HG02610 (cell line): ENCODE results near the gene PYGM.

Experiments
- ATAC-seq: cut with Tn5 transposase; IDR thresholded peaks from one replicate; pipeline ENCODE4 v1.9.1; 2021; ENCODE audit warnings: mild to moderate bottlenecking, moderate library complexity; ENCODE audit not compliant: unreplicated experiment

PYGM gene

GRCh38 chr11:64769283-64769682 lies 9.5 kb upstream of the PYGM start:
- no peak for ATAC-seq

GRCh38 chr11:64768300-64768694 lies 8.5 kb upstream of the PYGM start:
- ATAC-seq: no peak

GRCh38 chr11:64767344-64768299 lies 7.8 kb upstream of the PYGM start:
- no peak for ATAC-seq

DNA sequence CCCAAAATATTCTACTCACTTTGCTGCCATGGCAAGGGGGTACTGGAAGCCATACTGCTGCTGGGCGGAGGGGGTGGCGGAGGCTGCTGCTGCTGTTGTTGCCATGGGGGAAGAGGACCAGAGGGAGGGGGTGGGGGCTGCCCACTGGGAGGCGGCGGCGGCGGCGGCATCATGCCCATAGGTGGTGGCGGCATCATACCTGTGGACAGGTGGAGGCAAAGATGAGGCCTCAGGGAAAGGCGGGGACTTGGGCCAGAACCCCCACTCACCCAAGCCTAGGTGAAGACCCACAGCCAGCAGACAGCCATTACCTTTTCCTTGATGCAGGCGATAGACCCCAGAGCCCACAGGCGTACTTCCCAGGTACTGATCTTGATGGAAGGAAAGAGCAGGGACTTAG lies 7.1 kb upstream of the PYGM start:
- no peak for ATAC-seq

DNA sequence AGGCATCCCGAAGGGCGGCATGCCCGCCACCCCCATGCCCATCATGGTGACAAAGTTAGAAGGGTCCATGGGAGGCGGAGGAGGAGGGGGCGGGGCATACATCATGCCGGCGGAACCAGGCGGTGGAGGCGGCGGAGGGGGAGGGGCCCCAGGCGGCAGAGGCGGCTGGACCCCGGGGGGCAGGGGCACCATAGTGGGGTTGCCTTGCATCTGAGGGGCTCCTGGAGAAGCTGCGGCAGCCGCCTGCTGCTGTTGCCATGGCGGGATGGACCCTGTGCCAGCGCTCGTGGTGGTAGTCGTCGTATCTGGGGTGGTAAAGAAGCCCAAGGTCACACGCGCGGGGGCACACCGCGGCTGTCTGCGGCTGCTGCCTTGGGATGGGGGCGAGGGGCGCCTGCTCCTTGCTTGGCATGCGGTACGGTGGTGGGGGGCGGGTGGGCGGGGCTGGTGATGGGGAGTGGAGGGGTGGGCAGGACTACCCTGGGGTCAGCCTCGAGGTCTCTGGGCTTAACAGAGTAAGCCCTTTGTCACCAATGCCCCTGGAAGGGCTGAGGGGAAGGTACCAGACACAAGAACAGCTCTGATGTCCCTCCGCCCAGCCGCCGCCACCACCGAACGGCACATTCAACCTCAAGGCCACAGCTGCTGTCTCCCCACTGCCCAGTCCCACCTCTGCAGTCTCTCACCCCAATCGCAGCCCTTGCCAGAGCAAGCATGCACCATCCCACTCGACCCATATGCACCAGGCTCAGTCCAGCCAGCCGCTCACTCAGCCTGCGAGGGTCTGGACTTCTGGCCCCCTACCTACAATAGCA lies 6.3 kb upstream of the PYGM start:
- ATAC-seq: no peak

DNA sequence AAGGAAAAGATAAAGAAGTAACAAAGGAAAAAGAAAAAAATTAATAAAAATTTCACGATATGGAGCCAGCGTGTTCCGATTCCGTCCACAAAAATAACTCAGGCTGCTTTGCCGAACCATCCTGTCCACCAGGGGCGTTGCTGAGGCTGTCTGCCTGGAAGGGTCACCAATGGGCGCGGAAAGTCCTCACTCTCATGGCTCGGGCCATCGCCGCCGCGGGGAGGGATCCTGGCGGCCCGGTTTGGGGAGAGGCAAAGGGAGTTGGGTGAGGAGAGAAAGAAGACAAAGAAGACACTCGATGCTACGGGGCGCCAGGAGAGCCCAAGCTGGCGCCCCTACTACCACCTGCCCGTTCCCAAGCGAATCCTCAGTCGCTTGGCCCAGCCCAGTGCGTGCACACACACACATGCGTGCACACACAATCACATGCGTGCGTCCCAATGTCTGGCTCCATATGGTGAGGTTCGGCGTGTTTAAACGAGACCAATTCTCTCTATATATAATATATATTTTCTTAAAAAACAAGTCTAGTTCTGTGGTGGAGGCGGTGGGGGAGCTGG lies 5.6 kb upstream of the PYGM start:
- no peak for ATAC-seq

DNA sequence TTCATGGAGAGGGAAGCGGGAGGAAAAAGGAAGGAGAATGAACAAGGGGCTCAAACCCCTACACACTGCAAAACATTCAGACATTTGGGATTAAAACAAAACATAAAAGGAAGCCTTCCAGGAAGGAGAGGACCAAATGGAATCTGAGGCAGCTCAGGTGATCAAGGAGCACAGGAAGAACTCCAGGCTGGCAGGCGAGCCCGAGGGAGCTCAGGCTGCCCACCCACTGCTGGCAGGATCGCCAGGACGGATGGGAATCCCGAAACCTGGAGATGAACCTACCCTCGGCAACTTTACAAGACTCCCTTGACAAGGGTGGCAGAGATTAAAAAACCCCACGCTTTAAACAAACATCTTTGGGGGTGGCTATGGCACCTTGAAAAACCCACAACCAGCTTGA lies 5.0 kb upstream of the PYGM start:
- ATAC-seq: no peak

DNA sequence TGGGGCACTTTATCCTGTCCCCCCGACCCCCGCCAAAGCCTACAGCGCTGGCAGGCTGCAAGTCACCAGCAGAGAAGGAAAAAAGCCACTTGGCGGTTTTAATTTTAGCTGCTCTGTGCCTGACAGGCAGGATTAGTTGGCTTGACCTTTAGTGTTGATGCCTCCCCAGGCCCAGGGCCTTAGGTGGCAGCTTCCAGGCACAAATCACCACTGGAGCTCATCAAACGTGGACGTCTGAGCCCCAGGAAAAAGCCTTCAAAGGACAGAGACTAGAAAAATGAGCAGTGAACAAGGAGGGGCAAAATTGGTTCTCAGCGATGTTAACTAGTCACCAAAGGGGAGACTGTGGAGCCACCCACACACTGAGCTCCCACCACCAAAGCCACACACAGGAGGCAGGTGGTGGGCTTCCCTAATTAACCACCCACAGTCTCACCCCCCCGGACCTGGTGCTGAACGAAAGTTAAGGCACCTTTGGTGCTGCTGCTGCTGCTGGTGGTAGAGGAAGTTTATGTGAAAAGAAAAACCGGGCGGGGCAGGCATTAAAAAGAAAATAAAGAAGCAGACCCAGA lies 4.4 kb upstream of the PYGM start:
- no peak for ATAC-seq

DNA sequence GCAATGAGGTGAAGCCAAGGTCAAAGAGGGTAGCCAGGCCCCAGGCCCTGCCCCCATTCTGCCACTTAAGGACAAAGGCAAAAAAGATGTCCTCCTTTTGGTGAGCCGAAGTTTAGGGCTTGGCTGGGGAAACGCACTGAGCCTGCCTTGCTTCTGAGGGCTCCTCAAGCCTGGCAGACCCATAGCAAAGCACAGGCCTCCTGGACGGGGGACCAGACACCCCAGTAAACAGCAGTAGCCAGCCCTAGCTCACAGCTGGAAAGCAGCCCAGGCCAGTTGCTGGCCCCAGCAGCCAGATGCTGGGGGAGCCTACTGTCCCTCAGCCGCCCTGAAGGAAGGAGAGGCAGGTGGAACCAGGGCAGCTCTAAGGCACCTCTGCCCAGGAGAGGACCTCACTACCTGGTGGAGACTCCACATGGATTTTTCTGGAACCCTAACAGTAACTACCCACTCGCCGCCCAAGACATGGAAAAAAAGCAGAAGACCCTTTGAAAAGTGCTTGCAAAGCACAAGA lies 3.8 kb upstream of the PYGM start:
- ATAC-seq: no peak

DNA sequence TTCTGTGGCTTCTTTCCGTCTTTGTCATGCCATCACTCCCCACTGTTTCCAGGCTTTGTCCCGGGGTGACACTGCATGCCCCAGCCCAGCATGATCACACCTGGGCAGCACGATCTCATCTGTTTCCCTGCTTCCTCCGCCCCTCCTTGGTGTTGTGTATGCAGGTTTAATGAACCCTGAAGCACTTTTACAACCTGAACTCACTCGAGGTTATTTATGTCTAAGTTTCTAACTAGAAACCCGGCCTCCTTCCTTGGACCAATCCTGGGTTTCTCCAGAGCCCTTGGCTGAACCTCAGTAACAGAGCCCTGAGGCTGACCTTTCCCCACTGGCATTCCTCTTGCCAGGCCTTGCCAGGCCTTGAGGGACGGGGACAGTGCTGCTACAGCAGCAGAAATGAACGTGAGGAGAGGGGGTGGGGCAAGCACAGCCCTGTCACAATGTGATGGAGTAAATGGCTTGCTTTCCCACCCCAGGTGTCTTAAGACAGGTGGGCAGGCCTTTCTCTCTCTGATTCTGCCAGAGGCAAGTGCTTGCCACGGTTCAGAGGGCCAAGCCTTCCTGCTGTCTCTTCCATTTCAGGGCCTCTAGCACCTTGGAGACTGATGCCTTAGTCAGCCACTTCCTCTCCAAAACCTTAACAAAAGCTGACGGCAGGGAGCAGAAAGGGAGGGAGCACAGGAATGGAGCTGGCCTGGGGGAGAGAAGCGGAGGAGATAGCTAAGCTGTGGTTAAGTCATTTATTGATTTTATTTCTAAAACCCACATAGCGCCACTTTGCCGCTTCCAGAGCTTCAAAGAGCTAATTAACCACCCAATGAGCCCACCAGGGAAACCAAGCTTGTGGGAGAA lies 3.1 kb upstream of the PYGM start:
- no peak for ATAC-seq

- ATAC-seq: no peak
These were observed 2.5 kb upstream of the PYGM start for GRCh38 chr11:64762277-64762673.

DNA sequence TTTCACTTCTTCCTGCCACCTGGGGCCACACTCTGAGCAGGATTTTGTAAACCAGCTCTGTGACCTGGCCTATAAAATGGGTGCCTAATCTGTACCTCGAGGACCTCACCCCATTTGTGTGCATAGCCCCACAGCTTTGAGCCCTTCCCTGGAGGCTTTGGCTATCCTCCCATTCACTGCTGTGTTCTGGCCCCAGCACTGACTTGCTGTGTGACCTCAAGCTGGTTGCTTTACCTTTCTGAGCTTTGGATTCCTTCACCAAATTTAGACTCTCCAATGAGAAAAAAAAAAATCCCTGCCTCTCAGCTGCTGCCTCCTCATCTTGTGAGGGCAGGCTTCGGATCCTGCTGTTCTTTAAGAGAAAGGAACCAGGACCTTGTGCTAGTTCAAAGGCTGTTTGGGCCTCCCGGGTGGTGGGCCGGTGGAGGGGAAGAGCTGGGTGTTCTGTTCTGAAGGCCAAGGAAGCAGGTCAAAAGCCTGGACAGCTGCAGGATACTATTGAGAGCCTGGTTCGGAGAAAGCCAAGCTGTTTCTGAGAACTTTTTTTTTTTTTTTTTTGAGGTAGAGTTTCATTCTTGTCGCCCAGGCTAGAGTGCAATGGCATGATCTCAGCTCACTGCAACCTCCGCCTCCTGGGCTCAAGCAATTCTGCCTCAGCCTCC lies 1.1 kb upstream of the PYGM start:
- ATAC-seq: no peak

GRCh38 chr11:64759131-64759721 lies 548 bp downstream of the PYGM start:
- ATAC-seq: no peak

DNA sequence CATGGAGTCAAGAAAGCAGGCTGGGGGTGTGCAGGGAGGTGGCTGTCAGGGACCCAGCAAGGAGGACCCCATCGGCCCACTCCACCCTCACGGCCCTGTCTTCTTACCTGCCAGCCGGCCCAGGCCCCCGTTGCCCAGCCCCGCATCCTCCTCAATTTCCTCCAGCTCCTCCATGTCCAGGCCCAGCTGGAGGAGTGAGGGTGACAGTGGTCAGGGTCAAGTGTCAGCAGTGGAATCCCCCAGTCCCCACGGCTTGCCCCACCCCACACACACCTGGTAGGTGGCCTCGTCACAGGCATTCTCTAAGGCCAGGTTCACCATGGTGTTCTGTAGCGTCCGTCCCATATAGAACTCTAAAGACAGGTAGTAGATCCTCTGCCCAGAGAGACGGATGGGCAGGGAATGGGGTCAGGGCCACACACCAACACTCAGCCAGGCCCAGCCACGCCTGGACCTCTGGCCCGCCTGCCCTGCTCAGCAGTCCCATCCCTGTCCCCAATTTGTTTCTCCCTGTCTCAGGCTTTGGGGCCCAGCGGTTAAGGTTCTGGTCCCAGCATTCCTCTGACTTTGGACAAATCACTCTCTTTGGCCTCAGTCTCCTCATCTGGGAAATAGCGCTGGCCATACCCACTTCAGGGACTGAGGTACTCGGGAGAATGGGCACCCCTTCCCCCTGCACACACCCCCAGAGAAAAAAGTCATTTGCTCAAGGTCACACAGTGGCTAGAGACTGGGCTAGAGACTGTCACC lies 1.3 kb downstream of the PYGM start:
- ATAC-seq: no peak

GRCh38 chr11:64757549-64758329 lies 2.0 kb downstream of the PYGM start:
- no peak for ATAC-seq

GRCh38 chr11:64755681-64756361 lies 4.0 kb downstream of the PYGM start:
- ATAC-seq: no peak
